NB4 (cell line): ENCODE results near the gene SPSB1.
A peak's percentile ranks its signal among the peaks of the same experiment; 100 is the strongest.

ENCODE experiments used
- DNase-seq: peaks from one replicate; pipeline ENCODE4 v3.0.0; 2010; ENCODE audit warnings: low read depth
- H3K4me3 ChIP-seq: one replicate; pipeline ENCODE4 v1.5.1; 2011; ENCODE audit warnings: mild to moderate bottlenecking, low read depth, low read length, moderate library complexity
- CTCF ChIP-seq: IDR thresholded peaks from one replicate; pipeline ENCODE4 v1.5.1; 2012; ENCODE audit warnings: low read depth, low read length
- MAX ChIP-seq: IDR thresholded peaks from 2 replicates; pipeline ENCODE4 v1.6.1; 2011; ENCODE audit warnings: low read depth, low read length
- MYC ChIP-seq: IDR thresholded peaks from 2 replicates; pipeline ENCODE4 v1.6.1; 2011; ENCODE audit warnings: low read depth, low read length
- POLR2A ChIP-seq: IDR thresholded peaks from 2 replicates; pipeline ENCODE4 v1.6.1; 2011; ENCODE audit warnings: mild to moderate bottlenecking; ENCODE audit not compliant: insufficient read length; ENCODE audit errors: extremely low read depth

SPSB1 gene

GRCh38 chr1:9246841-9247785 is 45.6 kb upstream of the SPSB1 start:
- DNase-seq = no peak
- TF ChIP-seq POLR2A (no peak), MYC (no peak), MAX (no peak), CTCF (peak; percentile 12)
- H3K4me3 ChIP-seq = no peak overlapping the region

DNA sequence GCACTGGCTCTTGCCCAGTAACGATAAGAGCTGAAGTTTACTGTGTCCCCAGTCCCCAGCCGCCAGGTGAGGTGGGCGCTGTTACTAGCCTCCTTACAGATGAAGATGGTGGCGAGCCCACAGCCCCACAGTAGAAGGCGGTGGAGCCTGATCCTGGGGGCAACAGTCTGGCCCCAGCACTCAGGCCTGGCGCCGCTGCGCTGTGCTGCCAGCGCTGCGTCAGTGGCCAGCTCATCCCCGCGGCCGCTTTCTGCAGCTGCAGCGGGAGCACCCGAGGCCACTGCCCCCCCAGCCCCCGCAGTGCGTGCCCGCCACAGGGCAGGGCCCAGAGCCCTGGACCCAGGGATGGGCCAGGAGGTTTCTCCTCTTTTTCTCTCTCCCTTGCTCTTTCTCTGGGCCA is 44.8 kb upstream of the SPSB1 start:
- DNase-seq = no peak
- no peak for TF ChIP-seq MYC
- no peak for TF ChIP-seq POLR2A
- TF ChIP-seq CTCF = no peak
- no peak for TF ChIP-seq MAX
- H3K4me3 ChIP-seq = no peak overlapping the region

DNA sequence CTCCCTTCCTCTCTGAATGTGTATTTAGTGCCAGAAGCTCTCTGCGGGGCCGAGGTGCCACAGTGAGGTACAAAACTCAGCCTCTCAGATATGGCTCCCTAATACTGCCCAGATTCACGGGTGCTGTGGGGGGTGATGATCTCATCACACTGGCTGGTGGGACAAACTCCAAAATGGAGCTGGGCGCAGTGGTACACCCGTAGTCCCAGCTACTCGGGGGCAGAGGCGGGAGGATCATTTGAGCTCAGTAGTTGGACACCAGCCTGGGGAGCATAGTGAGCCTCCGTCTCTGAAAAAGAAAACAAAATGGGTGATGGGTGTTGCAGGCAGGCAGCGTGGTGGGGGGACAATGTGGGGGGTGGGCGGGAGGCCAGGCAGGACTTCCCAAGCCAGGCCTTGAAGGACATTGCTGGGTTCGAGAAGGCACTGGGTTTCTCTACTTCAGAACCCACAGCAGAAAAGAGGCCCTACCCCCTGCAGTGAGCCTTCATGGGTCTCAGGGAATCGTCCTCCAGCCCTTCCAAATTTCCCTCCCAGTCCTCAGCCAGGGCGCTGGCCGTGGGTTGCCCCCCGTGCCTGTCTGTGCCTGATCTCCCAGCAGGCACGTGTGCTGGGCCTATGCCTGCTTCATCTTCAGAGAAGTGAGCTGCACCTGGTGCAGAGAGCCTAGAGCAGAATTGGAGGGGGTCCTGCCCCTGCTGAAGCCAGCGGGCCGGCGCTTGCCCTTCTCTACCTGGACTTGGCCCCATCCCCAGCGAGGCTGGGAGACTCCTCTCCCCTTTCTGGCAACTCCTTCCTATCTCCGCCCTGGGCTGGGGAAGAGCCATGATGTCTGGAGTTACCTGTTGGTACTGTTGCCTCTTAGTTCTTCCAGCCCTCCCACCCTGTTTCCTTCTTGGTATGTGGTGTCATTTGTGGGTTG is 44.1 kb upstream of the SPSB1 start:
- no peak for DNase-seq
- TF ChIP-seq POLR2A (no peak), CTCF (no peak), MAX (no peak), MYC (no peak)
- H3K4me3 ChIP-seq = no peak overlapping the region

GRCh38 chr1:9249263-9249533 is 43.5 kb upstream of the SPSB1 start:
- H3K4me3 ChIP-seq = no peak overlapping the region
- no peak for TF ChIP-seq MYC
- TF ChIP-seq POLR2A = no peak
- no peak for TF ChIP-seq MAX
- TF ChIP-seq CTCF = no peak
- no peak for DNase-seq

DNA sequence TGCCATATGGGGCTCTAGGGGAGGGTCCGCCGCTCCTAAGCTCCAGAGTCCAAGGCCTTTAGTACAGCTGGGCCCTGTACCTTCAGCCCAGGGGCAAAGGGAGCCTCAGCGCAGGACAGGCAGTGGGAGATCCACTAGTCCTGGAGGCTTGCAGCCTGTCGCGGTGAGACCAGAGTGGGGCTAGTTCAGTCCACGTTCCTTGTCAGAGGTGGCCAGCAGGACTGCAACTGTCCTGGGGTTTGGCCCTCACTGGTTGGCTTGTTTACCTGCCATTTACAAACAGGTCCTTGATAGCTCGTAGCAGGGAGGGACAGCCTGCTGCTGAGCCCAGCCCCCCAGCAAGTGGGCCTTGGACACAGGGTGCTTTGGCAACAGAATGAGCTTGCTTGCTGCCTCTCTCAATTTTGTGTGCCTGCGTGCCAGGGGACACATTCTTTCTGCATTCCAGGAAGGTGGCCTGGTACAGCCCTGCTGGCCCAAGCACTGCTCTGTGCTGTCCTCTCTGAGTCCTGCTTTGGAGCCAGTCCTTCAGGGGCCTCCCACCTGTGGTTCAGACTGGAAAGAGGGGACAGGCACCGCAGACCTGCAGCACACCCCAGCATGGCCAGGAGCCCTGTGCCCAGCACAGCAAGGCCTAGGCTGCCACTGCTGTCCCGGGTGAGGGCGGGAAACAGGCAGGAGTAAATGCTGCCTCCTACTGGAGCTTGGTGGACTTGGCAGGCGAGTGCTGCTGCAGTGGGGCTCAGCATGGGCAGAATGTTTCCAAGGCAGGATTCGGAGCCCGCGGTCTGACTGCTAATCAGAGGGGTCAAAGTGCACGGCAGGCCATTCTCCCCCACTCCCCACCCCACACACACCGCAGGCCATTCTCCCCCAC is 42.9 kb upstream of the SPSB1 start:
- DNase-seq = peak; percentile 69
- no peak overlapping the region for H3K4me3 ChIP-seq
- TF ChIP-seq CTCF = peak; percentile 76
- no peak for TF ChIP-seq POLR2A
